HK-2 (cell line): ENCODE results near the gene CACNA1C.

Experiments used
- DNase-seq: peaks from one replicate; pipeline ENCODE4 v3.0.0-alpha.2; 2018; ENCODE audit not compliant: unreplicated experiment

The CACNA1C gene

DNA sequence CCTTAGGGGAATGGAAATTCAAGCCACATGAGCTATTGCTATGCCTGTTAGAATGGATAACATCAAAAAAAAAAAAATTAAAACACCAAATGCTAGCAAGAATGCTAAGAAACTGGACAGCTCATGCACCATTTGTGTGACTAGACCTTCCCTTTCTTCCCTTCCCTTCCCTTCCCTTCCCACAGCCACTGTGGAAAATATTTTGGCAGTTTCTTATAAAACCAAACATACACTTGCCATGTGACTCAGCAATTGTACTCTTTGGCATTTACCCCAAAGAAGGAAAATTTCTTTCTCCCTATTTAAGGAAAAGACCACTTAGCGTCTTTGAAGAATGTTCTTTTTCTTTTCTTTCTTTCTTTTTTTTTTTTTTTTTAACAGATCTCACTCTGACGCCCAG lies 692.9 kb downstream of the CACNA1C start:
- no peak for DNase-seq
